Gastrocnemius medialis (tissue), 4 donors: ENCODE data around the gene PKP1. TPM values are rescaled to one million over a fixed set of nuclear protein-coding genes. Genes with fewer than 3 reads are reported as not detected.

Source experiments
- ATAC-seq, 2 donors: fragments of 150-250 bp; one replicate each; pipeline ENCODE4 v1.9.1; 2016
- DNase-seq, 2 donors: peaks; one replicate each; pipeline ENCODE4 v3.0.0-alpha.2; 2019
- H3K27ac ChIP-seq, 4 donors: fragments of 200-600 bp; sonication (generic); 1 replicate in 1 of 4; 2 replicates in 3 of 4; pipeline ENCODE4 v1.5.1; 2016 to 2018; ENCODE audit warnings: mild to moderate bottlenecking in 2 of 4, moderate library complexity in 1 of 4
- H3K27me3 ChIP-seq, 3 donors: fragments of 200-600 bp; sonication (generic) in 2 of 3; 1 replicate in 1 of 3; 2 replicates in 2 of 3; pipeline versions ENCODE4 v1.5.1 to v1.6.0; 2016 to 2019; ENCODE audit warnings: mild to moderate bottlenecking in 1 of 3, moderate library complexity in 1 of 3
- H3K36me3 ChIP-seq, 2 donors: fragments of 200-600 bp; sonication (generic) in 1 of 2; one replicate each; pipeline ENCODE4 v1.5.1; 2017 to 2018
- H3K4me1 ChIP-seq, 2 donors: fragments of 200-600 bp; sonication (generic) in 1 of 2; one replicate each; pipeline ENCODE4 v1.5.1; 2016 to 2017; ENCODE audit warnings: mild to moderate bottlenecking in 2 of 2
- H3K4me3 ChIP-seq, 4 donors: fragments of 200-600 bp; sonication (generic) in 3 of 4; 1 replicate in 1 of 4; 2 replicates in 3 of 4; pipeline ENCODE4 v1.5.1; 2016 to 2019; ENCODE audit warnings: mild to moderate bottlenecking in 2 of 4
- H3K9me3 ChIP-seq, 3 donors: fragments of 200-600 bp; sonication (generic) in 2 of 3; 1 replicate in 1 of 3; 2 replicates in 2 of 3; pipeline ENCODE4 v1.5.1; 2016 to 2019
- CTCF ChIP-seq, 5 experiments: fragments of 450-650 bp in 3 of 5; fragments of 200-600 bp in 2 of 5; sonication (generic) in 2 of 5; IDR thresholded peaks in 4 of 5; conservative IDR thresholded peaks in 1 of 5; 1 replicate in 4 of 5; 2 replicates in 1 of 5; pipeline ENCODE4 v1.5.1; 2016 to 2019; ENCODE audit warnings: antibody characterized with exemption in 5 of 5, mild to moderate bottlenecking in 3 of 5, moderate library complexity in 3 of 5
- POLR2A ChIP-seq, 2 donors: fragments of 450-650 bp; IDR thresholded peaks; one replicate each; pipeline ENCODE4 v1.6.1; 2017; ENCODE audit warnings: antibody characterized with exemption in 2 of 2, mild to moderate bottlenecking in 2 of 2, moderate library complexity in 2 of 2
- in situ Hi-C, 4 donors: fragments of 200-750 bp; cut with MboI; loops; one replicate each; pipeline versions ENCODE4 v1.15.0 to v1.8.0; 2017; ENCODE audit warnings: low sequenced_read_pairs in 4 of 4
- intact Hi-C: fragments of 100-400 bp; cut with DNase I; formaldehyde crosslinking; loops from one replicate; pipeline ENCODE4 v1.15.1; 2023; ENCODE audit warnings: low total_unique reads
- total RNA-seq, 4 donors: library from RNA; depleted of rRNA; stranded (reverse); fragments of >200 nt; gene quantifications; one replicate each; pipeline versions ENCODE4 v1.1.0 to v1.2.3, GENCODE V29; 2016

PKP1 gene
- total RNA-seq, 4 donors from 2014 or later, result 0.71 to 4.5 (median 1.2) TPM

- DNase-seq (no peak), ATAC-seq (no peak)
- TF ChIP-seq POLR2A (IDR thresholded peaks at IDR 0.05), result no peak
- no peak for TF ChIP-seq CTCF (IDR thresholded peaks at IDR 0.05 in 4 of 5, conservative IDR thresholded peaks at IDR 0.05 in 1 of 5)
- Histone ChIP-seq H3K27ac (no peak overlapping the region), H3K9me3 (peaks cover 0 to 4% (median 0%) of the 10 kb centered on the region in 3 donors), H3K4me1 (no peaks in the 10 kb centered on the region), H3K4me3 (no peak overlapping the region), H3K27me3 (peaks cover 0 to 5% (median 0%) of the 10 kb centered on the region in 3 donors), H3K36me3 (no peaks in the 10 kb centered on the region)
- in situ Hi-C loops, result no loop called here
- intact Hi-C loops, result no loop called here
Measured at GRCh38 chr1:201341377-201341776, 58.1 kb downstream of the PKP1 start.

GRCh38 chr1:201344206-201345080 is 61.1 kb downstream of the PKP1 start:
- ATAC-seq (no peak), DNase-seq (no peak)
- in situ Hi-C loops (no loop called here), intact Hi-C loops (loop anchor here (1.0 to 5.0 kb wide), 2 partner anchors 28 to 37 kb away; no protein-coding TSS in a partner anchor)
- Histone ChIP-seq H3K4me1 (no peaks in the 10 kb centered on the region), H3K27ac (no peak overlapping the region), H3K27me3 (peaks cover 0 to 5% (median 0%) of the 10 kb centered on the region in 3 donors), H3K4me3 (no peak overlapping the region), H3K9me3 (peaks cover 0 to 4% (median 0%) of the 10 kb centered on the region in 3 donors), H3K36me3 (no peaks in the 10 kb centered on the region)
- TF ChIP-seq CTCF (IDR thresholded peaks at IDR 0.05 in 4 of 5, conservative IDR thresholded peaks at IDR 0.05 in 1 of 5) (no peak), POLR2A (IDR thresholded peaks at IDR 0.05) (no peak)

GRCh38 chr1:201345081-201345355 is 61.7 kb downstream of the PKP1 start:
- H3K27ac ChIP-seq, result no peak overlapping the region
- no peak overlapping the region for H3K4me3 ChIP-seq
- peaks cover 0 to 4% (median 0%) of the 10 kb centered on the region in 3 donors for H3K9me3 ChIP-seq
- H3K4me1 ChIP-seq, result no peaks in the 10 kb centered on the region
- H3K36me3 ChIP-seq, result no peaks in the 10 kb centered on the region
- no peak for TF ChIP-seq CTCF (IDR thresholded peaks at IDR 0.05 in 4 of 5, conservative IDR thresholded peaks at IDR 0.05 in 1 of 5)
- ATAC-seq (no peak), DNase-seq (no peak)
- H3K27me3 ChIP-seq, result peaks cover 0 to 5% (median 0%) of the 10 kb centered on the region in 3 donors
- in situ Hi-C loops (no loop called here), intact Hi-C loops (loop anchor here (5.0 kb wide), 1 partner anchor 38 kb away; no protein-coding TSS in a partner anchor)

- H3K36me3 ChIP-seq, result no peaks in the 10 kb centered on the region
- intact Hi-C loops, result loop anchor here (5.0 kb wide), 1 partner anchor 39 kb away; no protein-coding TSS in a partner anchor
- ATAC-seq (peak; percentile 52 to 75), DNase-seq (no peak)
- H3K27ac ChIP-seq, result no peak overlapping the region
- no peak for TF ChIP-seq POLR2A (IDR thresholded peaks at IDR 0.05)
- TF ChIP-seq CTCF (IDR thresholded peaks at IDR 0.05 in 4 of 5, conservative IDR thresholded peaks at IDR 0.05 in 1 of 5), result peak; percentile 27 to 62 (median 54)
- in situ Hi-C loops, result no loop called here
- H3K27me3 ChIP-seq, result peaks cover 0 to 5% (median 0%) of the 10 kb centered on the region in 3 donors
- peaks cover 0 to 4% (median 0%) of the 10 kb centered on the region in 3 donors for H3K9me3 ChIP-seq
- H3K4me3 ChIP-seq, result no peak overlapping the region
- no peaks in the 10 kb centered on the region for H3K4me1 ChIP-seq
Measured at GRCh38 chr1:201346337-201346939, 63.1 kb downstream of the PKP1 start.
